Breast epithelium (tissue), 3 donors: ENCODE data around the gene USP6NL.

Source experiments
- POLR2A ChIP-seq: fragments of 450-650 bp; IDR thresholded peaks from one replicate; pipeline ENCODE4 v1.6.1; 2016; ENCODE audit warnings: antibody characterized with exemption, mild to moderate bottlenecking, moderate library complexity
- POLR2AphosphoS5 ChIP-seq, 3 donors: sonication (generic); formaldehyde crosslinking; IDR thresholded peaks; one replicate each; pipeline ENCODE4 v1.6.1; 2017; ENCODE audit warnings: antibody characterized with exemption in 3 of 3
- TF ChIP-seq, protein P1 (sequence below), 3 donors: fragments of 450-650 bp; IDR thresholded peaks; one replicate each; pipeline ENCODE4 v1.5.1; 2016 to 2017; ENCODE audit warnings: antibody characterized with exemption in 3 of 3, mild to moderate bottlenecking in 3 of 3, moderate library complexity in 3 of 3

- no peak for TF ChIP-seq POLR2A
- TF ChIP-seq, protein P1, sequence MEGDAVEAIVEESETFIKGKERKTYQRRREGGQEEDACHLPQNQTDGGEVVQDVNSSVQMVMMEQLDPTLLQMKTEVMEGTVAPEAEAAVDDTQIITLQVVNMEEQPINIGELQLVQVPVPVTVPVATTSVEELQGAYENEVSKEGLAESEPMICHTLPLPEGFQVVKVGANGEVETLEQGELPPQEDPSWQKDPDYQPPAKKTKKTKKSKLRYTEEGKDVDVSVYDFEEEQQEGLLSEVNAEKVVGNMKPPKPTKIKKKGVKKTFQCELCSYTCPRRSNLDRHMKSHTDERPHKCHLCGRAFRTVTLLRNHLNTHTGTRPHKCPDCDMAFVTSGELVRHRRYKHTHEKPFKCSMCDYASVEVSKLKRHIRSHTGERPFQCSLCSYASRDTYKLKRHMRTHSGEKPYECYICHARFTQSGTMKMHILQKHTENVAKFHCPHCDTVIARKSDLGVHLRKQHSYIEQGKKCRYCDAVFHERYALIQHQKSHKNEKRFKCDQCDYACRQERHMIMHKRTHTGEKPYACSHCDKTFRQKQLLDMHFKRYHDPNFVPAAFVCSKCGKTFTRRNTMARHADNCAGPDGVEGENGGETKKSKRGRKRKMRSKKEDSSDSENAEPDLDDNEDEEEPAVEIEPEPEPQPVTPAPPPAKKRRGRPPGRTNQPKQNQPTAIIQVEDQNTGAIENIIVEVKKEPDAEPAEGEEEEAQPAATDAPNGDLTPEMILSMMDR (IDR thresholded peaks at IDR 0.05), result no peak
- TF ChIP-seq POLR2AphosphoS5 (IDR thresholded peaks at IDR 0.05), result no peak
These were observed 105.8 kb downstream of the USP6NL start for GRCh38 chr10:11505639-11506038.
